Measurements from ENCODE around the gene MAP3K5.

Gene MAP3K5

GRCh38 chr6:136534268-136534667, 258.0 kb downstream of the MAP3K5 start:
- no peaks in the 10 kb centered on the region for H3K9me3 ChIP-seq (ENCODE audit: control extremely low read depth in 1 of 5, control insufficient read depth in 4 of 5, insufficient read depth in 2 of 5, low read depth in 1 of 5, low read length in 4 of 5)
- no peak overlapping the region for H3K27ac ChIP-seq (ENCODE audit: insufficient read depth in 1 of 2, low read depth in 1 of 2, low read length in 2 of 2, poor library complexity in 1 of 2, severe bottlenecking in 2 of 2)
- POLR2A ChIA-PET, result no interaction called here
- CTCF ChIA-PET, result interaction anchor here (1.5 kb wide), 1 partner anchor 13 kb away, joined by 7 read pairs; no protein-coding TSS in a partner anchor
- H3K4me1 ChIP-seq (ENCODE audit: control extremely low read depth in 1 of 4, control insufficient read depth in 4 of 4, insufficient read depth in 4 of 4, low read length in 3 of 4), result peaks cover 11 to 39% (median 22%) of the 10 kb centered on the region in 4 experiments
- no peak for DNase-seq
- H3K27me3 ChIP-seq (replicated peaks in 2 of 5; ENCODE audit: control insufficient read depth in 4 of 5, insufficient read depth in 5 of 5, low read length in 4 of 5), result no peaks in the 10 kb centered on the region
- WGBS (ENCODE audit: insufficient coverage), result 100% methylated on average over 1 of the region's 3 CpGs
- H3K36me3 ChIP-seq (ENCODE audit: control insufficient read depth in 4 of 4, insufficient read depth in 4 of 4, low read length in 3 of 4), result peaks cover 0 to 2% (median 0%) of the 10 kb centered on the region in 4 experiments
- H3K4me3 ChIP-seq (ENCODE audit: control insufficient read depth in 1 of 7, extremely low read depth in 1 of 7, insufficient read depth in 4 of 7, low read depth in 2 of 7, low read length in 6 of 7), result no peak overlapping the region

- 13% methylated on average over 4 of the region's 5 CpGs for WGBS (ENCODE audit: insufficient coverage)
- CTCF ChIA-PET, result interaction anchor here (2.0 kb wide), 1 partner anchor 14 kb away, joined by 6 read pairs; no protein-coding TSS in a partner anchor
- POLR2A ChIA-PET, result no interaction called here
- DNase-seq, result no peak
- Histone ChIP-seq H3K9me3 (ENCODE audit: control extremely low read depth in 1 of 5, control insufficient read depth in 4 of 5, insufficient read depth in 2 of 5, low read depth in 1 of 5, low read length in 4 of 5) (no peaks in the 10 kb centered on the region), H3K27me3 (replicated peaks in 2 of 5; ENCODE audit: control insufficient read depth in 4 of 5, insufficient read depth in 5 of 5, low read length in 4 of 5) (no peaks in the 10 kb centered on the region), H3K27ac (ENCODE audit: insufficient read depth in 1 of 2, low read depth in 1 of 2, low read length in 2 of 2, poor library complexity in 1 of 2, severe bottlenecking in 2 of 2) (no peak overlapping the region), H3K4me1 (ENCODE audit: control extremely low read depth in 1 of 4, control insufficient read depth in 4 of 4, insufficient read depth in 4 of 4, low read length in 3 of 4) (peaks cover 11 to 39% (median 22%) of the 10 kb centered on the region in 4 experiments), H3K4me3 (ENCODE audit: control insufficient read depth in 1 of 7, extremely low read depth in 1 of 7, insufficient read depth in 4 of 7, low read depth in 2 of 7, low read length in 6 of 7) (peak overlapping the region in 1 of 7 experiments; percentile 19), H3K36me3 (ENCODE audit: control insufficient read depth in 4 of 4, insufficient read depth in 4 of 4, low read length in 3 of 4) (peaks cover 0 to 2% (median 0%) of the 10 kb centered on the region in 4 experiments)
These were observed 258.8 kb downstream of the MAP3K5 start for GRCh38 chr6:136533487-136533886.

- CTCF ChIA-PET, result interaction anchor here (0.7 to 2.0 kb wide), 6 partner anchors 13 to 189 kb away, joined by 3 to 6 read pairs (median 4); partner anchors contain the start of gene MAP7
- 100% methylated on average over 2 of the region's 6 CpGs for WGBS (ENCODE audit: insufficient coverage)
These were observed 260.2 kb downstream of the MAP3K5 start for GRCh38 chr6:136532030-136532429.

GRCh38 chr6:136529710-136530109, 262.6 kb downstream of the MAP3K5 start:
- Histone ChIP-seq H3K4me1 (ENCODE audit: control extremely low read depth in 1 of 4, control insufficient read depth in 4 of 4, insufficient read depth in 4 of 4, low read length in 3 of 4) (peaks cover 11 to 53% (median 33%) of the 10 kb centered on the region in 4 experiments), H3K27me3 (replicated peaks in 2 of 5; ENCODE audit: control insufficient read depth in 4 of 5, insufficient read depth in 5 of 5, low read length in 4 of 5) (no peaks in the 10 kb centered on the region), H3K36me3 (ENCODE audit: control insufficient read depth in 4 of 4, insufficient read depth in 4 of 4, low read length in 3 of 4) (no peaks in the 10 kb centered on the region), H3K4me3 (ENCODE audit: control insufficient read depth in 1 of 7, extremely low read depth in 1 of 7, insufficient read depth in 4 of 7, low read depth in 2 of 7, low read length in 6 of 7) (no peak overlapping the region), H3K9me3 (ENCODE audit: control extremely low read depth in 1 of 5, control insufficient read depth in 4 of 5, insufficient read depth in 2 of 5, low read depth in 1 of 5, low read length in 4 of 5) (no peaks in the 10 kb centered on the region), H3K27ac (ENCODE audit: insufficient read depth in 1 of 2, low read depth in 1 of 2, low read length in 2 of 2, poor library complexity in 1 of 2, severe bottlenecking in 2 of 2) (no peak overlapping the region)
- POLR2A ChIA-PET, result no interaction called here
- CTCF ChIA-PET, result interaction anchor here (0.8 to 2.3 kb wide), 3 partner anchors 10 to 17 kb away, joined by 3 to 13 read pairs (median 4); no protein-coding TSS in a partner anchor
- 80% methylated on average over 1 of the region's 3 CpGs for WGBS (ENCODE audit: insufficient coverage)
- DNase-seq, result peak in 1 of 3 donors; percentile 52

More at GRCh38 chr6:136532030-136532429, 260.2 kb downstream of the MAP3K5 start:
- H3K27ac ChIP-seq (ENCODE audit: insufficient read depth in 1 of 2, low read depth in 1 of 2, low read length in 2 of 2, poor library complexity in 1 of 2, severe bottlenecking in 2 of 2), result no peak overlapping the region
- POLR2A ChIA-PET, result interaction anchor here (0.5 kb wide), 1 partner anchor 19 kb away, joined by 3 read pairs; no protein-coding TSS in a partner anchor
- DNase-seq, result no peak
- no peaks in the 10 kb centered on the region for H3K9me3 ChIP-seq (ENCODE audit: control extremely low read depth in 1 of 5, control insufficient read depth in 4 of 5, insufficient read depth in 2 of 5, low read depth in 1 of 5, low read length in 4 of 5)
- peaks cover 0 to 2% (median 0%) of the 10 kb centered on the region in 4 experiments for H3K36me3 ChIP-seq (ENCODE audit: control insufficient read depth in 4 of 4, insufficient read depth in 4 of 4, low read length in 3 of 4)
- H3K27me3 ChIP-seq (replicated peaks in 2 of 5; ENCODE audit: control insufficient read depth in 4 of 5, insufficient read depth in 5 of 5, low read length in 4 of 5), result no peaks in the 10 kb centered on the region
- H3K4me3 ChIP-seq (ENCODE audit: control insufficient read depth in 1 of 7, extremely low read depth in 1 of 7, insufficient read depth in 4 of 7, low read depth in 2 of 7, low read length in 6 of 7), result no peak overlapping the region
- H3K4me1 ChIP-seq (ENCODE audit: control extremely low read depth in 1 of 4, control insufficient read depth in 4 of 4, insufficient read depth in 4 of 4, low read length in 3 of 4), result peaks cover 14 to 47% (median 28%) of the 10 kb centered on the region in 4 experiments

DNA sequence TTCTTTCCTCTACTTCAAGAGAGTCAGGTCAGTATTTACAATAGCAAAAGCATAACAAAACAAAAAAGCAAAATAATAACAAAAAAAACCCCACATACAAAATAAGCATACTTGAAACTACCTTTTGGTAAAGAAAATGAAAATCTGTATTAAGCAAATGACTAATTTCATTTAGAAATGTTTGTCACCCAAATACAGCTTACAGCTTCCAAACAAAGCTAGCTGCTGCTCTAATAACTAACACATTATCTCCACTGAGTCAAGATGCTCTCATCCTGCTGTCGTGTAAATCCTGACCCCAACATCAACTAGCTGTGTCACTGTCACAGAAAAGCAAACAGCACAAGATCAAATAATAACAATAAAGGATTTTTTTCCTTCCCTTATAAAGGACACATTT, 263.8 kb downstream of the MAP3K5 start:
- H3K27ac ChIP-seq (ENCODE audit: insufficient read depth in 1 of 2, low read depth in 1 of 2, low read length in 2 of 2, poor library complexity in 1 of 2, severe bottlenecking in 2 of 2), result no peak overlapping the region
- no peak for DNase-seq
- H3K4me1 ChIP-seq (ENCODE audit: control extremely low read depth in 1 of 4, control insufficient read depth in 4 of 4, insufficient read depth in 4 of 4, low read length in 3 of 4), result peaks cover 17 to 51% (median 36%) of the 10 kb centered on the region in 4 experiments
- H3K27me3 ChIP-seq (replicated peaks in 2 of 5; ENCODE audit: control insufficient read depth in 4 of 5, insufficient read depth in 5 of 5, low read length in 4 of 5), result no peaks in the 10 kb centered on the region
- no peak overlapping the region for H3K4me3 ChIP-seq (ENCODE audit: control insufficient read depth in 1 of 7, extremely low read depth in 1 of 7, insufficient read depth in 4 of 7, low read depth in 2 of 7, low read length in 6 of 7)
- ChIA-PET POLR2A (no interaction called here), CTCF (interaction anchor here (0.6 to 3.8 kb wide), 6 partner anchors 8 to 27 kb away, joined by 3 to 20 read pairs (median 8); no protein-coding TSS in a partner anchor)
- no CpG with 5 or more reads among the region's 1 CpG for WGBS (ENCODE audit: insufficient coverage)
- H3K9me3 ChIP-seq (ENCODE audit: control extremely low read depth in 1 of 5, control insufficient read depth in 4 of 5, insufficient read depth in 2 of 5, low read depth in 1 of 5, low read length in 4 of 5), result no peaks in the 10 kb centered on the region
- H3K36me3 ChIP-seq (ENCODE audit: control insufficient read depth in 4 of 4, insufficient read depth in 4 of 4, low read length in 3 of 4), result no peaks in the 10 kb centered on the region

DNA sequence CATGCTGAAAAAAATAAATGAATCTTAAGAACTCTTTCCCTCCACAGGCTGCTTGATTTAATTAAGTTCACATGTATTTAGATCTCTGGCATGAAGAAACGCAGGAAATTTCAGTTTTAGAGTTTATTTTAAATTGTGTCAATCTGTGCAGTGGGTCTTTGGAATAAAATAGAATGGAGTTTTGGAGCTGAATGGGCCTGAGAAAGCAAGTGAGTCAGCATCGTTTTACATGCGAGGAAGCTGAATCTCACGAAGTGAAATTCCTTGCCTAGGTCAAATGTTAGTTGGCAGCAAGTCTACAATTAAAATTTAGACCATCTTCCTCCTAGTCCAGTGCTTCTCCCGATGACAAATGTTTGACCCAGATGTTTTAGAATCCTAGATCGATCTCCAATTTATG, 264.4 kb downstream of the MAP3K5 start:
- Histone ChIP-seq H3K27me3 (replicated peaks in 2 of 5; ENCODE audit: control insufficient read depth in 4 of 5, insufficient read depth in 5 of 5, low read length in 4 of 5) (no peaks in the 10 kb centered on the region), H3K27ac (ENCODE audit: insufficient read depth in 1 of 2, low read depth in 1 of 2, low read length in 2 of 2, poor library complexity in 1 of 2, severe bottlenecking in 2 of 2) (no peak overlapping the region), H3K4me1 (ENCODE audit: control extremely low read depth in 1 of 4, control insufficient read depth in 4 of 4, insufficient read depth in 4 of 4, low read length in 3 of 4) (peaks cover 12 to 53% (median 37%) of the 10 kb centered on the region in 4 experiments), H3K4me3 (ENCODE audit: control insufficient read depth in 1 of 7, extremely low read depth in 1 of 7, insufficient read depth in 4 of 7, low read depth in 2 of 7, low read length in 6 of 7) (no peak overlapping the region), H3K9me3 (ENCODE audit: control extremely low read depth in 1 of 5, control insufficient read depth in 4 of 5, insufficient read depth in 2 of 5, low read depth in 1 of 5, low read length in 4 of 5) (no peaks in the 10 kb centered on the region), H3K36me3 (ENCODE audit: control insufficient read depth in 4 of 4, insufficient read depth in 4 of 4, low read length in 3 of 4) (no peaks in the 10 kb centered on the region)
- ChIA-PET POLR2A (no interaction called here), CTCF (interaction anchor here (0.6 to 3.8 kb wide), 5 partner anchors 9 to 27 kb away, joined by 3 to 20 read pairs (median 6); no protein-coding TSS in a partner anchor)
- WGBS (ENCODE audit: insufficient coverage), result 68% methylated on average over 4 of the region's 6 CpGs
- peak in 1 of 3 donors; percentile 29 for DNase-seq

GRCh38 chr6:136526937-136527336, 265.3 kb downstream of the MAP3K5 start:
- Histone ChIP-seq H3K9me3 (ENCODE audit: control extremely low read depth in 1 of 5, control insufficient read depth in 4 of 5, insufficient read depth in 2 of 5, low read depth in 1 of 5, low read length in 4 of 5) (no peaks in the 10 kb centered on the region), H3K4me3 (ENCODE audit: control insufficient read depth in 1 of 7, extremely low read depth in 1 of 7, insufficient read depth in 4 of 7, low read depth in 2 of 7, low read length in 6 of 7) (peak overlapping the region in 4 of 7 experiments; percentile 63 to 80 (median 74)), H3K27me3 (replicated peaks in 2 of 5; ENCODE audit: control insufficient read depth in 4 of 5, insufficient read depth in 5 of 5, low read length in 4 of 5) (no peaks in the 10 kb centered on the region), H3K4me1 (ENCODE audit: control extremely low read depth in 1 of 4, control insufficient read depth in 4 of 4, insufficient read depth in 4 of 4, low read length in 3 of 4) (peaks cover 12 to 59% (median 41%) of the 10 kb centered on the region in 4 experiments), H3K36me3 (ENCODE audit: control insufficient read depth in 4 of 4, insufficient read depth in 4 of 4, low read length in 3 of 4) (peaks cover 0 to 2% (median 0%) of the 10 kb centered on the region in 4 experiments), H3K27ac (ENCODE audit: insufficient read depth in 1 of 2, low read depth in 1 of 2, low read length in 2 of 2, poor library complexity in 1 of 2, severe bottlenecking in 2 of 2) (peak overlapping the region; percentile 60 to 67)
- DNase-seq, result no peak
- WGBS (ENCODE audit: insufficient coverage), result 51% methylated on average over 3 of the region's 4 CpGs
- POLR2A ChIA-PET, result no interaction called here
- CTCF ChIA-PET, result interaction anchor here (1.0 to 4.1 kb wide), 15 partner anchors 10 to 300 kb away, joined by 3 to 33 read pairs (median 6); partner anchors contain the start of gene MAP7
